Measurements from ENCODE around the gene ADARB2. TPM values are rescaled to one million over a fixed set of nuclear protein-coding genes. Genes with fewer than 3 reads are reported as not detected.

Gene ADARB2
- total and polyA plus RNA-seq, 2 experiments from 2014 or later = 2.0 to 5.0 TPM

DNA sequence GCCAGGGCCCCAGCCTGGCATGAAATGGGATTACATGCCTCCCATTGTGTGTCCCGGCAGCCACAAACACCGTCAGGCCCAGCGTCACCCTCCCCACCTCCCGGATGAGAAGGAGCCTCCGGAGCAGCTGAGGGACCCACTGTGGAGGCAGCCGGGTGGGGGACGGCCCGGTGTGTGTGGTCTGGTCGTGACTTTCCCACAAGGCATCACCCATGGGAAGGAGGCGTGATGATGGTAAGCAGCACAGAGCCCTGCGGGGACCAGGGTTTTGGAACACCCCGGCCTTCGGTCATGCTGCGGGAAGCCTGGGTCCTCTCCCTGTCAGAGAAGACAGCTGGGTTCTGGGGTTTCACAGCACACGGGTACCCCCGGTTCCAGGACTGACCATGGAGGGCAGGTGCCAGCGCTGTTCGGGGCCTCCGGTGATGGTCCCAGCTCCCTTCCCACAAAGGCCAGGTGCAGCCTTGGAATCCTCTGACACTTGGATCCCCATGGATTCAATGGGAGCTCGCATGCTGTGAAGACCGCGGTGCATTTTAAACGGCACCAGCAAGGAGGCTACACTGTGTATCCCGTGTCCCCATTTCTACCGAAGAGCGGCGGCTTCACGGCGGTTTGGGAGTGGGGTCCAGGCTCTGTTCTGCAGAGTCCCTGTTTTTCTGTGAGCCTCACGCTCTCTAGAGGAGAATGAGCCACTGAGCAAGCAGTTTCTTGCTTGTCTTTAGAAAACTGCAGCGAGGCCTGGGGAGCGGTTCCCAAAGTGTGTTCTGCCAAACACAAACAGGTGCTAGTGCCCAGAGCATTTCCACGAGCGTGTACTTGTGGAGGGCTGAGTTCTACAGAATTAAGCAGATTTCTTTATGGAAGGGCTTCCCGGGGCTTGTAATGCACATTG, 336.0 kb downstream of the ADARB2 start (continued):
- TF ChIP-seq, protein P1, sequence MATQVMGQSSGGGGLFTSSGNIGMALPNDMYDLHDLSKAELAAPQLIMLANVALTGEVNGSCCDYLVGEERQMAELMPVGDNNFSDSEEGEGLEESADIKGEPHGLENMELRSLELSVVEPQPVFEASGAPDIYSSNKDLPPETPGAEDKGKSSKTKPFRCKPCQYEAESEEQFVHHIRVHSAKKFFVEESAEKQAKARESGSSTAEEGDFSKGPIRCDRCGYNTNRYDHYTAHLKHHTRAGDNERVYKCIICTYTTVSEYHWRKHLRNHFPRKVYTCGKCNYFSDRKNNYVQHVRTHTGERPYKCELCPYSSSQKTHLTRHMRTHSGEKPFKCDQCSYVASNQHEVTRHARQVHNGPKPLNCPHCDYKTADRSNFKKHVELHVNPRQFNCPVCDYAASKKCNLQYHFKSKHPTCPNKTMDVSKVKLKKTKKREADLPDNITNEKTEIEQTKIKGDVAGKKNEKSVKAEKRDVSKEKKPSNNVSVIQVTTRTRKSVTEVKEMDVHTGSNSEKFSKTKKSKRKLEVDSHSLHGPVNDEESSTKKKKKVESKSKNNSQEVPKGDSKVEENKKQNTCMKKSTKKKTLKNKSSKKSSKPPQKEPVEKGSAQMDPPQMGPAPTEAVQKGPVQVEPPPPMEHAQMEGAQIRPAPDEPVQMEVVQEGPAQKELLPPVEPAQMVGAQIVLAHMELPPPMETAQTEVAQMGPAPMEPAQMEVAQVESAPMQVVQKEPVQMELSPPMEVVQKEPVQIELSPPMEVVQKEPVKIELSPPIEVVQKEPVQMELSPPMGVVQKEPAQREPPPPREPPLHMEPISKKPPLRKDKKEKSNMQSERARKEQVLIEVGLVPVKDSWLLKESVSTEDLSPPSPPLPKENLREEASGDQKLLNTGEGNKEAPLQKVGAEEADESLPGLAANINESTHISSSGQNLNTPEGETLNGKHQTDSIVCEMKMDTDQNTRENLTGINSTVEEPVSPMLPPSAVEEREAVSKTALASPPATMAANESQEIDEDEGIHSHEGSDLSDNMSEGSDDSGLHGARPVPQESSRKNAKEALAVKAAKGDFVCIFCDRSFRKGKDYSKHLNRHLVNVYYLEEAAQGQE (IDR thresholded peaks at IDR 0.05; ENCODE audit: unreplicated experiment) = no peak
- TF ChIP-seq, protein P2, sequence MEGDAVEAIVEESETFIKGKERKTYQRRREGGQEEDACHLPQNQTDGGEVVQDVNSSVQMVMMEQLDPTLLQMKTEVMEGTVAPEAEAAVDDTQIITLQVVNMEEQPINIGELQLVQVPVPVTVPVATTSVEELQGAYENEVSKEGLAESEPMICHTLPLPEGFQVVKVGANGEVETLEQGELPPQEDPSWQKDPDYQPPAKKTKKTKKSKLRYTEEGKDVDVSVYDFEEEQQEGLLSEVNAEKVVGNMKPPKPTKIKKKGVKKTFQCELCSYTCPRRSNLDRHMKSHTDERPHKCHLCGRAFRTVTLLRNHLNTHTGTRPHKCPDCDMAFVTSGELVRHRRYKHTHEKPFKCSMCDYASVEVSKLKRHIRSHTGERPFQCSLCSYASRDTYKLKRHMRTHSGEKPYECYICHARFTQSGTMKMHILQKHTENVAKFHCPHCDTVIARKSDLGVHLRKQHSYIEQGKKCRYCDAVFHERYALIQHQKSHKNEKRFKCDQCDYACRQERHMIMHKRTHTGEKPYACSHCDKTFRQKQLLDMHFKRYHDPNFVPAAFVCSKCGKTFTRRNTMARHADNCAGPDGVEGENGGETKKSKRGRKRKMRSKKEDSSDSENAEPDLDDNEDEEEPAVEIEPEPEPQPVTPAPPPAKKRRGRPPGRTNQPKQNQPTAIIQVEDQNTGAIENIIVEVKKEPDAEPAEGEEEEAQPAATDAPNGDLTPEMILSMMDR (conservative IDR thresholded peaks at IDR 0.05; ENCODE audit: low read depth in 2 of 2) = no peak
- TF ChIP-seq, protein P3, sequence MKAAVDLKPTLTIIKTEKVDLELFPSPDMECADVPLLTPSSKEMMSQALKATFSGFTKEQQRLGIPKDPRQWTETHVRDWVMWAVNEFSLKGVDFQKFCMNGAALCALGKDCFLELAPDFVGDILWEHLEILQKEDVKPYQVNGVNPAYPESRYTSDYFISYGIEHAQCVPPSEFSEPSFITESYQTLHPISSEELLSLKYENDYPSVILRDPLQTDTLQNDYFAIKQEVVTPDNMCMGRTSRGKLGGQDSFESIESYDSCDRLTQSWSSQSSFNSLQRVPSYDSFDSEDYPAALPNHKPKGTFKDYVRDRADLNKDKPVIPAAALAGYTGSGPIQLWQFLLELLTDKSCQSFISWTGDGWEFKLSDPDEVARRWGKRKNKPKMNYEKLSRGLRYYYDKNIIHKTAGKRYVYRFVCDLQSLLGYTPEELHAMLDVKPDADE (IDR thresholded peaks at IDR 0.05) = no peak
- TF ChIP-seq NANOG (IDR thresholded peaks at IDR 0.05; ENCODE audit: borderline replicate concordance) (no peak), ZNF114 (CRISPR knock-in tag; IDR thresholded peaks at IDR 0.05) (no peak), POLR2AphosphoS5 (IDR thresholded peaks at IDR 0.05; ENCODE audit: low read depth) (no peak), JUNB (IDR thresholded peaks at IDR 0.05; ENCODE audit: unreplicated experiment) (no peak)

DNA sequence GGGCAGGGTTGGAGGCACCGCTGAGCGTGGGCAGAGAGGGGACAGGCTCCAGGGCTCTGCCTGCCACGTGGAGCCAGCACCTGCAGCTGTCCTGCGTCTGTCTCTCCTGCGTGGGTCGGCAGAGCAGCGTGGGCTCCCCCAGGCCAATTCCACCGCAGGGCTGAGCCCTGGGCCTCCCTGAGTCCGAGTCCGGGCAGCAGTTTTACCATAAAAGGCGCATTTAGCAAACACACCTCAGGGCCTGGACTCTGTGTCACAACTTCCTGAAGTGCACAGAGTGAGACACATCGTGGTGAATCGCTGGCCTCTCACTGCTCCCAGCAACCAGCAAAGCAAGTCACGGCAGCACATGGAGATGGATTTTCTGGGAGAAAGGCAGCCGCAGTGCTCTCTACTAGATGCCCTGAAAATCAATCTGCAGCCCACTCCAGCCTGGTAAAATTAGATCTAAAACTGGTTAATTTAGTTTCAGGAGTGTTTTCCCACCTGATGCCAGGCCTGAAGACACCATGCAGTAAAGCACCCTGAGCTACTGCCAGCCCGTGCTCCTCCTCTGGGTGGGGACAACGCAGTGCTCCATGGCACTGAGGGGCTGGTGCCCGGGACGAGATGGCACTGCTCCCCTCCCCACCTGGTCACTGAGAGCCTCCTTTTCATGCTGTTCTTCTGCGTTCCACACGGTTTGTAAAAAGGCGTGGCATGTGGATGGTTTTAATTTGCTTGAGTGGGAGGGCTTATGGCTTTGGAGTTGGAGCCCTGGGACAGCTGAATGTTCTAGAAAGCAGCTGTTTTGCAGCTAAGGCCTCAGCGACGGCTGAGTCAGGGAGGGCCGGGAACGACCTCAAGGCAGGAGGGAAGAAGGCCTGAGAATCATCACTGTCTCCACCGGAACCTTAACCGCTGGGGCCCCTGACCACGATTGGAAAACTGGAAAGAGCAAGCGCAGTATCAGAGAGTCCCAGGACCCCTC, 336.9 kb downstream of the ADARB2 start:
- no peaks in the 10 kb centered on the region for H3K36me3 Mint-ChIP-seq (ENCODE audit: low read depth)
- Histone ChIP-seq H3K27me3 (ENCODE audit: insufficient read depth) (no peaks in the 10 kb centered on the region), H3K4me2 (no peak overlapping the region), H3K4me3 (no peak overlapping the region), H3F3A (replicated peaks; ENCODE audit: low read depth) (no peaks in the 10 kb centered on the region), H2AFZ (no peak overlapping the region), H3K27ac (ENCODE audit: low read depth) (no peak overlapping the region), H3K79me2 (replicated peaks; ENCODE audit: insufficient read depth) (no peaks in the 10 kb centered on the region), H4K20me1 (replicated peaks; ENCODE audit: insufficient read depth) (no peaks in the 10 kb centered on the region), H3K4me1 (ENCODE audit: insufficient read depth) (no peaks in the 10 kb centered on the region), H3K36me3 (ENCODE audit: insufficient read depth) (no peaks in the 10 kb centered on the region), H3K9me2 (ENCODE audit: insufficient read depth) (no peaks in the 10 kb centered on the region)
- no peaks in the 10 kb centered on the region for H3K9me3 Mint-ChIP-seq
- H3K27me3 Mint-ChIP-seq (ENCODE audit: insufficient read depth, low read depth, poor library complexity) = peaks cover 6% of the 10 kb centered on the region
- no peak overlapping the region for H3K27ac Mint-ChIP-seq
- no peak overlapping the region for H3K4me3 Mint-ChIP-seq
- H3K4me1 Mint-ChIP-seq = peaks cover 14% of the 10 kb centered on the region
- ATAC-seq (no peak), DNase-seq (ENCODE audit: low spot score) (no peak)
- TF ChIP-seq ZNF331 (CRISPR knock-in tag; IDR thresholded peaks at IDR 0.05; ENCODE audit: low read depth) = no peak
- no peak for TF ChIP-seq EZH2 (IDR thresholded peaks at IDR 0.05; ENCODE audit: low read depth, unreplicated experiment)
- TF ChIP-seq STAT1 (IDR thresholded peaks at IDR 0.05; ENCODE audit: unreplicated experiment) = no peak
- TF ChIP-seq, protein P2 (conservative IDR thresholded peaks at IDR 0.05; ENCODE audit: low read depth in 2 of 2) = no peak
- no peak for TF ChIP-seq NANOG (IDR thresholded peaks at IDR 0.05; ENCODE audit: borderline replicate concordance)
- TF ChIP-seq, protein P1 (IDR thresholded peaks at IDR 0.05; ENCODE audit: unreplicated experiment) = no peak
